ENCODE data around the gene CHFR.
"Not testable (repeated sequence)": the region's sequence is repeated elsewhere in the genome, so short reads cannot be mapped to it uniquely, and the experiment has no call there.

The CHFR gene

DNA sequence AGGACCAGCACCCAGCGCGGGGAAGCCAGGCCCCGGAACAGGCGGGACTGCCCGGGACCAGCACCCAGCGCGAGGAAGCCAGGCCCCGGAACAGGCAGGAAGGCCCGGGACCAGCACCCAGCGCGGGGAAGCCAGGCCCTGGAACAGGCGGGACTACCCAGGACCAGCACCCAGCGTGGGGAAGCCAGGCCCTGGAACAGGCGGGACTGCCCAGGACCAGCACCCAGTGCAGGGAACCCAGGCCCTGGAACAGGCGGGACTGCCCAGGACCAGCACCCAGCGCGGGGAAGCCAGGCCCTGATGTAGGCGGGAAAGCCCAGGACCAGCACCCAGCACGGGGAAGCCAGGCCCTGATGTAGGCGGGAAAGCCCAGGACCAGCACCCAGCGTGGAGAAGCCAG is 12.8 kb downstream of the CHFR start:
- DNase-seq (ENCODE audit: low read depth, low spot score), result not testable (repeated sequence)

DNA sequence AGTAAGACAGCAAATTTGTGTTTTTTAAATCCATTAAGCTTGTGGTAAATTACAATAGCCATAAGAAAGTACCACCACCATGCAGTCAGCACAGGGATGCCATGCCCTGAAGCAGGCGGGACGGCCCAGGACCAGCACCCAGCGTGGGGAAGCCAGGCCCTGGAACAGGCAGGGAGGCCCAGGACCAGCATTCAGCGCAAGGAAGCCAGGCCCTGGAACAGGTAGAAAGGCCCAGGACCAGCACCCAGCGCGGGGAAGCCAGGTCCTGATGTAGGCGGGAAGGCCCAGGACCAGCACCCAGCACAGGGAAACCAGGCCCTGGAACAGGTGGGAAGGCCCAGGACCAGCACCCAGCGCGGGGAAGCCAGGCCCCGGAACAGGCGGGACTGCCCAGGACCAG is 13.2 kb downstream of the CHFR start:
- no peak for DNase-seq (ENCODE audit: low read depth, low spot score)

DNA sequence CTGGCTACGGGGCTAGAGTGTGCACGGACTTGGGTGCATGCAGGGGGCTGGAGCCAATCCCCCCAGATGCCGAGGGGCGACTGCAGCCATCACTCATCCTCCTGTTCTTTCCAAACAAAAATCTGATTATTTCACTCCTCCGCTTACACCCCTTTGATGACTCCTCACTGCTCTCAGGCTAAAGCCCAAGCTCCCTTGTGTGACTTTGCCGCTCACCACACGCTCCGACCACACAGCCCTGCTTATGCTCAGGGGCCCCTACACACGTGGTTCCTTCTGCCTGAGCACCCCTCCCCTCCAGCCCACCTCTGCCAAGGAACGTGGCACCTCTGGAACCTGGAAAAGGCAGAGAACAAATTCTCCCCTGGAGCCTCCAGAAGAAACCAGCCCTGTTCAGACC is 13.7 kb downstream of the CHFR start:
- DNase-seq (ENCODE audit: low read depth, low spot score), result no peak

DNA sequence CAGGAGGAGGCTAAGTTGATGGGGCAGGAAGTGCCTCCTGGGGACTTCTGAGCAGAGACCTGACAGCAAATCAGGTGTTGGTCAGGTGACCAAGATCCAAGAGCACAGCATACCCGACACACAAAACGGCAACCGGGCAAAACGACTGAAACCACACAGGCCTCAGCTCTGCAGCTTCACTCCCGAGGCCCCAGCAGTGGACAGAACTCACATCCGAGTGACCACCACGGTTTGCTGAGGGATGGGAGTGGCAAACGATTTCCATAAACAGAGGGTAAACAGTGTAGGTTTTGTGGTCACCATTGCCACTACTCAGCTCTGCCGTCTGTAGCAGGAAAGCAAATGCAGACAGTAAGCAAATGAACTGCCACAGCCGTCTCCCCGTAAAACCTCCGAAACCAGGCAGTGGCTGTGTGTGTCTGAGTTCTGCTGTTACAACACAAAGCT is 14.4 kb downstream of the CHFR start:
- no peak for DNase-seq (ENCODE audit: low read depth, low spot score)

DNA sequence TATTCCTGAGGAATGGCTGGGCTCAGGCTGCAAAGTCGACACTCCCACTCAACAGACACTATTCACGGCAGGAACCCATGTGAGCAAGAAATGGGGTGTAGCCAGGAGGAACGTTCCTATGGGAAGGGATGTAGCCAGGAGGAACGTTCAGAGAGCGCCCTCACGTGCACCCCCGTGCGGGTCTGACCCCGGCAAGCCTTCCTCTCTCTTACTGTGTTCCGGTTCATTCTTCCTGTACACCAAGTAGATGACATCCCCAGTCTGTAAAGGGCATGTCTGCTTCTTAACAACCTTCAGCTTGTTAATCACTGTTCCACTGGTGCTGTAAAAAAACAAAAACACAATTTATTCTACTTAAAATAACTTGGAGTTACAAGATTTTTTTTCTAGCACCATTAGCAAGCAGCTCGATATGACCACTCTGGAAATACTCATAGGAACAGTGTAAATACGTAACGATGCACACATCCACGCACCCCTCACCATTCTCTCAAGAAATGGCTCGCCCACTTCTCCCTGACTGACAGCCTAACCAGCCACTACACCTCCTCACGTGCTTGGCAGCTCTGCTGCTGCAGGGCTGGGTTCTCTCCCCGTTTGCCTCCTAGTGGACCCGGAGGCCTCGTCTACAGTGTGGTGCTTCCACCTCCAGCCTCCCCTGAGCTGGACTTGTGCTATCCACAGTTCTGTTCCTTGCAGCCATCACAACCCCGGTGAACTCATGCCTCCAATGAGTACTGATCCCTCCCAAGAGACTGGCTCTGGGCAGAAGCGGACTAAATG is 15.1 kb downstream of the CHFR start:
- DNase-seq (ENCODE audit: low read depth, low spot score), result no peak

DNA sequence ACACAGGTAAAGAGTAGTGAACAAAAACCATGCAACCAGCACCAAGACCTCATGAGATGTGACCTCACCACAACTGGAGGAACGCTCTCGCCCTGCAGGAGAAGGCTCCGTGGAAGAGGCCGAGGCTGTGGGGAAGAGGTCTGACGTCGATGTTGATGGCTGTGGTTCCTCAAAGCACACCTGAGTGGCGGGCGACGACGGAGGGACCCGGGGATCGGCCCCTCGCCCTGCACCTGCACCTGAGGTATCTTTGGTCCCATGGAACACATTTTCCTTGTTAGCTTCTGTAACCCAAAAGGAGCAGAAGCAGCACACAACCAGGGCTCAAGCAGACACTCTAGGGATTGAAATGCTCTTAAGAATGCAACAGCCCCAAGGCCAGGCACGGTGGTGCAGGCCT is 17.9 kb downstream of the CHFR start:
- no peak for DNase-seq (ENCODE audit: low read depth, low spot score)

DNA sequence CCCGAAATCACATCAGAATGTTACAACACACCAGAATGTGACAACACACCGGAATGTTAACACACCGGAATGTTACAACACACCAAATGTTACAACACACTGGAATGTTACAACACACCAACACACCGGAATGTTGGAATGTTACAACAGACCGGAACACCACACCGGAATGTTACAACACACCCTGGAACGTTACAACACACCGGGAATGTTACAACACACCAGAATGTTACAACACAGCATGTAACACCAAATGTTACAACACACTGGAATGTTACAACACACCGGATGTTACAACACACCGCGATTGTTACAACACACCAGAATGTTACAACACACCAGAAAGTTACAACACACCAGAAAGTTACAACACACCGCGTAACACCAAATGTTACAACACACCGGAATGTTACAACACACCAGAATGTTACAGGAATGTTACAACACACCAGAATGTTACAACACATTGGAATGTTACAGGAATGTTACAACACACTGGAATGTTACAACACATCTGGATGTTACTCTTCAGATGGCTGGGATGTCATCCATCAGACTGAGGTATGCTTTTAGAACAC is 21.1 kb downstream of the CHFR start:
- no peak for DNase-seq (ENCODE audit: low read depth, low spot score)

DNA sequence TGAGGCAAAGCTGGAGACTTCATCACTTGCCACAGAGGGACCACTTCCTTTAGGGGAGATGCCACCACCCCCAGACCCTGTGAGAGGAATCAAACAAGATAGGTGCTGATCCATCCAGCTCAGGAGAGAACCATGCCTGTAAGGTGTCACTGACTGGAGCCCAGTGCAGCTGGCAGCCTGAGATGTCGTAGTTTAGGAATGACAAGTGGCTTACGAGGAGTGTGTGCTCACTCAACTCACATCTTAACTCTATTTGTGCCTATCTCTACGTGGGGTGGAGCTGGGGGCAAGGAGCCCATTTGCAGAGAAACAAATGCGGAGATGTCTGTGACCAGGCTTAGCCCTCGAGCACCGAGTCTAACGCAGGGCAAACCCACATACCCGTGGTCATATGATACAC is 25.8 kb downstream of the CHFR start:
- DNase-seq (ENCODE audit: low read depth, low spot score), result no peak

DNA sequence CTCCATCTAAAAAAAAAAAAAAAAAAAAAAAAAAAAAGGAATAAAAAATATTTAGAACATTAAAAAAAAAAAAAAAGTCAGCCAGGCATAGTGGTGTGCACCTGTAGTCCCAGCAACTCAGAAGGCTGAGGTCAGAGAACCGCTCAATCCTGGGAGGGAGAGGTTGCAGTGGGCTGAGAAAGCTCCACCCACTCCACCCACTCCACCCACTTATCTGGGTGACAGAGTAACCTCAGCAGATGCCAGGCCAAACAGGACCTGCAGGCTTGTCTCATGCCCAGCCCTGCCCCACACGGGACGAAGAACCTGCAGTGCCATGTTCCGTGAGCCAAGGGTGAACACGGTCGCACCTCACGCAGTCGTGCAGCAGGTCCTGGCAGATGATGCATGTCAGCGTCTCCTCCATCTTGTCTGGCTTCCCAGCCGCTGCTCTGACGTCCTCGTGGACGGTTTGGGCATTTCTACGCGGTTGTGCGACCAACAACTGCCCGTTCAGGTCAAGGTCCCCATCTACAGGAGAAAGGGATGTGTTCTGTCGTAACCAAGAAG is 28.6 kb downstream of the CHFR start:
- no peak for DNase-seq (ENCODE audit: low read depth, low spot score)

DNA sequence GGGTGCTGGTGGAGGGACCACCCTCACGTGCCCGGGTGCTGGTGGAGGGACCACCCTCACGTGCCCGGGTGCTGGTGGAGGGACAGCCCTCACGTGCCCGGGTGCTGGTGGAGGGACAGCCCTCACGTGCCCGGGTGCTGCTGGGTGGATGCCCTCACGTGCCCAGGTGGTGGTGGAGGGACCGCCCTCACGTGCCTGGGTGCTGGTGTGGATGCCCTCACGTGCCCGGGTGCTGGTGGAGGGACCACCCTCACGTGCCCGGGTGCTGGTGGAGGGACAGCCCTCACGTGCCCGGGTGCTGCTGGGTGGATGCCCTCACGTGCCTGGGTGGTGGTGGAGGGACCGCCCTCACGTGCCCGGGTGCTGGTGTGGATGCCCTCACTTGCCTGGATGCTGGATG is 30.4 kb downstream of the CHFR start:
- DNase-seq (ENCODE audit: low read depth, low spot score), result not testable (repeated sequence)

DNA sequence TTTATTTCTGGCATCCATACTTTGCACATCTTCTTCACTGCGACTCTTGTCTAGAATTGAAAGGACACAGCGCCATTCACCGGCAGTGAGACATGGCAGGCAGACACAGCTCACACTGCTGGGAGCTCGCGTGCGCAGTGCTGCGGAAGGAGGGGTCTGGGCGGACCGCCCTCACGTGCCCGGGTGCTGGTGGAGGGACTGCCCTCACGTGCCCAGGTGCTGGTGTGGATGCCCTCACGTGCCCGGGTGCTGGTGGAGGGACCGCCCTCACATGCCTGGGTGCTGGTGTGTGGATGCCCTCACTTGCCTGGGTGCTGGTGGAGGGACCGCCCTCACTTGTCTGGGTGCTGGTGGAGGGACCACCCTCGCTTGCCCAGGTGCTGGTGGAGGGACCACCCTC is 30.8 kb downstream of the CHFR start:
- DNase-seq (ENCODE audit: low read depth, low spot score), result no peak

DNA sequence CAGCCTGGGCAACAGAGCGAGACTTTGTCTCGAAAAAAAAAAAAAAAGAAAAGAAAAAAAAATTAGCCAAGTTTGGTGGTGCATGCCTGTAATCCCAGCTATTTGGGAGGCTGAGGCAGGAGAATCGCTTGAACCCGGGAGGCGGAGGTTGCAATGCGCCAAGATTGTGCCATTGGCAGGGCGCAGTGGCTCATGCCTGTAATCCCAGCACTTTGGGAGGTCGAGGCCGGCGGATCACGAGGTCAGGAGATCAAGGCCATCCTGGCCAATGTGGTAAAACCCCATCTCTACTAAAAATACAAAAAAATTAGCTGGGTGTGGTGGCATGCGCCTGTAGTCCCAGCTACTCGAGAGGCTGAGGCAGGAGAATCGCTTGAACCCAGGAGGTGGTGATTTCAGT is 32.2 kb downstream of the CHFR start:
- not testable (repeated sequence) for DNase-seq (ENCODE audit: low read depth, low spot score)

DNA sequence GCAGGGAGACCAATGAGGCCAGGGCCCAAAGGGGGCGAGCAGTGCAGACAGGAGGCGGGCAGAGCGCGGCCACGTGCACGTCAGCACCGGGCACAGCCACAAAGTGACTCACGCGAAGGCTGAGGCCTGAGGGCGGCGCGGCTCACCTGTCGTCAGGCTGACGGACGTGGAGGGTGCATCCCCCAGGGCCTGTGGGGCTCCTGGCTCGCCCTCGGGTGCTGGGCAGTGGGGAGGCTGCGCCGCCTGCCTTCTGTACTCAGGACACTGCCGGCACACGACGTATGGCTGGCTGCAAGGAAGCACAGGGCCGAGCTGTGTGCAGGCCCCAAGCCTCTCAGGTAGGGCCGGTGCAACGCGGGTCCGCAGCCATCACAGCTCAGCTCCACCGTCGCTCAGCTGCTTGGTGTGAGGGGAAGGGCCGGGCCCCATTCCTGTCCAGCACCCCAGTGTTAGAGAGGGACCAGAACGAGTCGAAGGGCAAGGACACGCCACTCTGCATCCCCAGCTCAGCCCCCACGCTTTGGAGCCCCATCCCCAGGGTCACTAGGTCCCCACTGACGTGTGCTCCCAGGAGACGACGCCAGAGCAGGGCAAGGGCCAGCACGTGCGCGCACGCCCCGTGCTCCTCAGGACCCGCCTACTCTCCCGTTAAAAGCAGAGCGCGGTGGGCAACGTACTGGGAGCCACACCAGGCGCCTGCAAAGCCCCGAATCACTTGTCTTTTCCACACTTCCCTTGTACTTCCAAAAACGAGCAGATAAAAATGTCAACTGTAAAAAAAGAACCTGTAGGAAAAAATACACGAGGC is 33.9 kb downstream of the CHFR start:
- no peak for DNase-seq (ENCODE audit: low read depth, low spot score)

DNA sequence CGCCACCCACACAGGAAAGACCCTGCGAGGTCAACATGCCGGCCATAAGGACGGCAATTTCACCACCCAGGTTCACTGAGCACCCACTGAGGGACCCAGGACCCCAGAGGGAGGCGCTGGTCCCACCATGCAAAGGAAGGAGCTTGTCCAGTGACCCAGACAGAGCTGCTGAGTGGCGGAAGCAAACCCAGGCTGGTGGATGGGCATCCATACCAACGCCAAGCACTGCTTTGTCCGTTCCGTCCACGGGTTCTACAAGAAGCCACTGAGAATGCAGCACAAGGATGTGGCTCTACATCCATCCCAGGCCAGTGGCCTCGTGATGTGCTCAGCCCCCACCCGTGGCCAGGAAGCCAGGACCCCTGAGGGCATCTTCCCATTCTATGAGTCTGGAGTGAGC is 34.9 kb downstream of the CHFR start:
- no peak for DNase-seq (ENCODE audit: low read depth, low spot score)

DNA sequence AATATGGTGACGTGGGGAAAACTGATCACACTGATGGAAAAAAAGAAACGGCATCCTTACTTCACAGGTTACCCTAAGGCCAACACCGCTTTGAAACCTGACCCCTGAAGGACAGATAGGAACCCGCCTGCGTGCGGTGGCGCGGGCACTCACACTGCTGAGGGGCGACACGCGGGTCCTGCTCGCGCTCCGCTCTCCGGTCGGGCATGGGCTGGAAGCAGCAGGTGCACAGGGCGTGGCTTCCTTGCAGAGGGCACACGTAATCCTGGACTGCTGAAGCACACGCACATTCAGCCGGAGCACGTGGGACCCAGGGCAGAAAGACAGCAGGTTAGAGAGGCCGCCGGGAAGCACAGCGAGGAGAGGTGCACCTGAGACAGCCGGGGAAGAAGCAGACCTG is 35.9 kb downstream of the CHFR start:
- no peak for DNase-seq (ENCODE audit: low read depth, low spot score)

DNA sequence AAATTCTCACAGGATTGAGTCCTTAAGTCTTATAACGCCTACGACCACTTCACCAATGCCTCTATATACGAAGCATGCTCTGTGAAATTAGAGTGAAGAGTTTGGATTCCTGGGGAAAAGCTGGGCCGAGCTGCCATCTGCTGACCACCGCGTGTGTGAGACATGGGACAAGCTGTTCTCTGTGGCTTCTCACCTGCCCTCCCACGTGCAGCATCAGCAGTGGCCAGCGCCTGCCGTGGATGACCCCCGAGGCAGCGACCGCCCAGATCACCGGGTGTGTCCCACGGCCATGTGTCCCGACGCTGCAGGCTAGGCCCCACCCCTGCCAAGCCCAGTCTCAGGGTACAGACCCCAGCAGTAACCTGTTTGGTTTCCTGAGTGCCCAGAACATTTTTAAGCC is 37.1 kb downstream of the CHFR start:
- no peak for DNase-seq (ENCODE audit: low read depth, low spot score)

DNA sequence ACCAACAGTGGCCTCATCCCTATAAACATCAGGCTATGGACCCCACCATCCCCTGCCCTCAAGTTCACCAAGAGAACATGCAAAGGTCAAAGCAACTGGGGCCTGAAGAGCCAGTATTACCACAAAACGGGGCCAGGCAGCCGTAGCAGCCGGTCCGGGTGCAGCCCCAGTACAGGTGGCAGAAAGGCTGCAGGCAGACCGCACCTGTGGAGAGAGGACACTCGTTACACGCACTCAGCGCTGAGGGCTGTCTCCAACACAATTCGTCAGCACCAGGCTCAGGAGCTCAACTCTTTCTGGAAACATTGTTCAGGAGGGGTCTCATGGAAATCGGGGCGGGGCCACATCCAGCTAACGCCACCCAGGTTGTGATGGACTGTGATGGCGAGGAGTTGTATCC is 38.9 kb downstream of the CHFR start:
- no peak for DNase-seq (ENCODE audit: low read depth, low spot score)

DNA sequence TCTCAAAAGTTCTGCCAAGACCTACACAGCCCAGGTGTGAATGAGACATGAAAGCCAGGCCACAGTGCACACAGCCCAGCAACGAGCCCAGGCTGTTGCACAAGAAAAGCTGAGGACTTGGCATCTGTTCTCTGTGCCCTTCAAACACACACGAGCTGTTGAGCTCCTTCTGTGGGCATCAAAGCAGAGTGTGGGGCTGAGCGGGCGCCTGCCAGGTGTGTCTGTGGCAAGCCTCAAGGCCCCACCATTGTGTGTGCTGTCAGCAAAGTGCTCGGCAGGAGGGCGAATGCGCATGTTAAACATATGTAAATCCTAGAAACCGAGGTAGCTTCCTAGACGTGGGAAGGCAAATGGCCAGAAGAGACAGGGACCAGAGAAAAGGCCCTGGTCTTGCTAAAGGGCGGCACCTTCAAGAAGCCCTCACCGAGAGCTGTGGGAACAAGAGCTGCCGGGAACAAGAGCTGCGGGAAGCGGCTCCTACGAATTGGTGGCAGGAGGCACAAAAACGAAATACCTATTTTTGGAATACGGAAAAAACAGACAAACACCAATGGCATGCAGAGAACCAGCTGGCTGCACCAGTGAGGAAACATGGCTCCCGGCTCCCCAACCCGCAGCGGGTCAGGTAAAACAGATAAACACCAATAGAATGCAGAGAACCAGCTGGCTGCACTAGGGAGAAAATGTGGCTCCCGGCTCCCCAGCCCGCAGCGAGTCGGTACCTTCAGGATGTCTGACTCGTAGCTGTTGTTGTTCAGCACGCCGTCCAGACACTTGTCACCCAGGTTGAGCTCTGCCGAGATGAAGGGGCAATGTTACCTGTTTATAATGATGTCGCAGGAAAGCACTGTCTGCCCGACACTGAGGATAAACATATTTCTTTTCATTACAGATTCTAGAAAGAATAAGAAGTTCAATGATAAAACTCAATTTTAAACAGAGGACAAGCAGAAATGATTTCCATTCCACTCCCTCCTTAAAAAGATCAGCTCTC is 39.7 kb downstream of the CHFR start:
- DNase-seq (ENCODE audit: low read depth, low spot score), result no peak

DNA sequence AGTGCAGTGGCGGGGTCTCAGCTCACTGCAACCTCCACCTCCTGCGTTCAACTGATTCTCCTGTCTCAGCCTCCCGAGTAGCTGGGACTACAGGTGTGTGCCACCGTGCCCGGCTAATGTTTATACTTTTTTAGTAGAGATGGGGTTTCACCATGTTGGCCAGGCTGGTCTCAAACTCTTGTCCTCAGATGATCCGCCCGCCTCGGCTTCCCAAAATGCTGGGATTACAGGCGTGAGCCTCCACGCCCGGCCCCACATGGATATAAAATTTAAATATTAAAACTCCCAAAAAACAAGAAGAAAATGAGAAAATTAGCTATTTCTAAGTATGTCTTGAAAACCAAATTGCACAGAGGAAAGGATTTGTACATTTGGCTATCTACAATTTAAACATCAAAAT is 42.7 kb downstream of the CHFR start:
- not testable (repeated sequence) for DNase-seq (ENCODE audit: low read depth, low spot score)

DNA sequence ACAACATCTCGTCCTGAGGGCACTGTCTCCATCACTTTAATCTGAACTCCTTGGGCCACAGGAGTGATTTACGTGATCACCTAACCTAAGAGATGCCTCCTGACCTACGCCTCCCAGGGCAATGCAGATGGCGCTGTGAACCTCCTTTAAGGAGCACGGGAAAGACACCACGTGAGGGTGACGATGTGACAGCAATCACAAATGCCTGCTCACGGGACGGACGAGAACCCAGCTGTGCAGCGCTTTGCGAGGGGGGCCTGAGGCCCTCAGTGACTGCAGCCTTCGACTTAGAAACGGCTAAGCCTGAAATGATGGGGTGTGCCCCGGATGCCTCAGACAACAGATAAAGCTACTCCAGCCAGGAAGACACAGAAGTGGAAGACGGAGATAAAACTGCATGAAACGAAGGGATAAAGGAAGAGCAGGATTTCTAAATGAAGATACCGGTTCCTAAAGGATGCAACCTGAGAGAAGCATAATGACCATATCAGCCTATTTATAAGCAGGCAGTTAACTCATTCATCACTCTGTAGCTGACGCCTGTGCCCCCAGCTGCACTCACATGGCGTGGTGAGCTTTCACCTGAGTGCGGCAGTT is 44.9 kb downstream of the CHFR start:
- no peak for DNase-seq (ENCODE audit: low read depth, low spot score)

DNA sequence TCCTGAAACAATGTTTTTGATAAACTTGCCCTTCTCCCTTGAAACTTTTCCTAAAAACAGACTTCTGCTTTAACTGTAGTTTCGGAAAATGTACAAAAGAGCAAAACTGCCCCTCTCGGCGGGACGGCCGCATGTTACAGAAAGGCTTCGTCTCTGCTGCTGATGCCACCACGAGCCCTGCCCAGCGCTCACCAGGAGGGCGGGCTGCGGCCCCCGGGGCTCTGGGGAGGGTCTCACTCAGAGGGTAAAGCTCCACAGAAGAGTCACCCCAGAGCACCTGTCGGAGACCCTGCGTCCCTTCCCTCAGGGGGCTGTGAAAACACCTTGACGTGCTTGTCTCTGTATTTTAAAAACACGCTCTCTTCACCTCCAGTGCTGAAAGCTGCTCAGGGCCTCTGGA is 46.3 kb downstream of the CHFR start:
- DNase-seq (ENCODE audit: low read depth, low spot score), result no peak

Measured in activated CD4-positive, CD25-positive, alpha-beta regulatory T cell treated with anti-CD3 and anti-CD28 coated beads, Interleukin-2, amount 50 U/mL, for 16 hours (primary cell).